ENCODE results near the gene ZNF630. TPM values are rescaled to one million over a fixed set of nuclear protein-coding genes. Genes with fewer than 3 reads are reported as not detected.

Gene ZNF630
- total and polyA plus RNA-seq, 3 donors from 2014 or later = 1.5 to 5.6 (median 2.0) TPM

DNA sequence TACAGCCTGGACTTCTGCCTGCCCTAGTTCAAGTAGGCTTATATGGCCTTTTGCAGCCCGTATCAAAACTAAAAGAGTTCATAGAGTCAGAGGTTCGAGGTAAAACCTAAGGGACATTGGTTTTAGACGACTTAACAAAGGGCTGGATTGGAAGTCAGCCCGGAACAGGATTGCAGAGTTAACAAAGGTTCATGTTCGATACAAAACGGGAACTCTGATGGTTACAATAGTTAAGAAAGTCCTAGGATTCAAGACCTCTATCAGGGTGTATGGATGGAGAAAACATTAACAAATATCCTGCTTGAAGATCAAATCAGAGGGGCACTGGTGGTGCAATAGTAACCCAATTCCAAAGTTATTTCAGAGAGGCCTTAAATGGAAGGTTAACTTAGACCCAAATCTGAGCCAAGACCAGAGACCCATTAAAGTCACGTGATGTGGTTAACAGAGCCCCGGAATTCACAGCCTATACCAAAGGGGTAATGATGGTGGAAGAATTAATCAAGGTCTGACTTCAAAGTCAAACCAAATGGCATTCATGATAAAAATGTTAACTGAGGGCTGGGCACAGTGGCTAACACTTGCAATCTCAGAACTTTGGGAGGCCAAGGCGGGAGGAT lies 656 bp upstream of the ZNF630 start:
- 36 to 38% methylated on average over 9 of the region's 9 CpGs for WGBS, 2 donors
- Histone ChIP-seq H3K9me3 (no peaks in the 10 kb centered on the region), H3K27ac (no peak overlapping the region), H3K4me1 (no peaks in the 10 kb centered on the region), H3K27me3 (no peaks in the 10 kb centered on the region), H3K36me3 (ENCODE audit: low read depth, missing control alignments) (no peaks in the 10 kb centered on the region), H3K4me3 (peak overlapping the region in 1 of 2 donors; percentile 76)
- no peak for DNase-seq
- intact Hi-C loops (cut with DNase I; ENCODE audit: low total_unique reads) = no loop called here
- no peak for TF ChIP-seq CTCF (IDR thresholded peaks at IDR 0.05)
- TF ChIP-seq POLR2A (IDR thresholded peaks at IDR 0.05) = no peak

GRCh38 chrX:48068096-48068887 lies 3.1 kb downstream of the ZNF630 start:
- no peak for DNase-seq
- Histone ChIP-seq H3K9me3 (no peaks in the 10 kb centered on the region), H3K36me3 (ENCODE audit: low read depth, missing control alignments) (no peaks in the 10 kb centered on the region), H3K27me3 (no peaks in the 10 kb centered on the region), H3K27ac (no peak overlapping the region), H3K4me1 (no peaks in the 10 kb centered on the region), H3K4me3 (no peak overlapping the region)
- intact Hi-C loops (cut with DNase I; ENCODE audit: low total_unique reads) = no loop called here
- WGBS, 2 donors = 95 to 96% methylated on average over 3 of the region's 3 CpGs
- TF ChIP-seq CTCF (IDR thresholded peaks at IDR 0.05) = no peak
- no peak for TF ChIP-seq POLR2A (IDR thresholded peaks at IDR 0.05)

- Histone ChIP-seq H3K36me3 (ENCODE audit: low read depth, missing control alignments) (no peaks in the 10 kb centered on the region), H3K27me3 (no peaks in the 10 kb centered on the region), H3K27ac (no peak overlapping the region), H3K4me3 (no peak overlapping the region), H3K9me3 (no peaks in the 10 kb centered on the region), H3K4me1 (no peaks in the 10 kb centered on the region)
- no peak for DNase-seq
- 96 to 99% methylated on average over 4 of the region's 4 CpGs for WGBS, 2 donors
- intact Hi-C loops (cut with DNase I; ENCODE audit: low total_unique reads) = no loop called here
- TF ChIP-seq CTCF (IDR thresholded peaks at IDR 0.05) (no peak), POLR2A (IDR thresholded peaks at IDR 0.05) (no peak)
Observed at GRCh38 chrX:48064261-48064660, 7.2 kb downstream of the ZNF630 start.

DNA sequence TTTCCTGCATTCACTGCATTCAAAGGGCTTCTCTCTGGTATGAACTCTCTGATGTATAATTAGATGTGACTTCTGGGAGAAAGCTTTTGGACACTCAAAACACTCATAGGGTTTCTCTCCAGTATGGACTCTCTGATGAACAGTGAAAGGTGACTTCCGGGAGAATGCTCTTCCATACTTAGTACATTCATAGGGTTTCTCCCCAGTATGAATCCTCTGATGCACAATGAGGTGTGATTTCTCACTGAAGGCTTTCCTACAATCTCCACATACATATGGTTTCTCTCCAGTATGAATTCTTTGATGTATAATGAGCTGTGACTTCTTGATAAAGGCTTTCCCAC lies 12.2 kb downstream of the ZNF630 start:
- H3K9me3 ChIP-seq = no peaks in the 10 kb centered on the region
- WGBS, 2 donors = 92% methylated on average over 1 of the region's 1 CpG; no CpG with 5 or more reads in 1 of the 2 donors
- TF ChIP-seq CTCF (IDR thresholded peaks at IDR 0.05) = no peak
- TF ChIP-seq POLR2A (IDR thresholded peaks at IDR 0.05) = no peak
- no peaks in the 10 kb centered on the region for H3K4me1 ChIP-seq
- intact Hi-C loops (cut with DNase I; ENCODE audit: low total_unique reads) = no loop called here
- no peak for DNase-seq
- H3K4me3 ChIP-seq = no peak overlapping the region
- H3K27me3 ChIP-seq = no peaks in the 10 kb centered on the region
- no peaks in the 10 kb centered on the region for H3K36me3 ChIP-seq (ENCODE audit: low read depth, missing control alignments)
- H3K27ac ChIP-seq = no peak overlapping the region

Data from testis (tissue), 3 donors.